ENCODE measurements around the gene SLC5A2.
"Not testable (repeated sequence)": the region's sequence is repeated elsewhere in the genome, so short reads cannot be mapped to it uniquely, and the experiment has no call there.

The SLC5A2 gene

GRCh38 chr16:31477220-31478216 lies 5.4 kb upstream of the SLC5A2 start:
- DNase-seq = peak; percentile 57 to 58

DNA sequence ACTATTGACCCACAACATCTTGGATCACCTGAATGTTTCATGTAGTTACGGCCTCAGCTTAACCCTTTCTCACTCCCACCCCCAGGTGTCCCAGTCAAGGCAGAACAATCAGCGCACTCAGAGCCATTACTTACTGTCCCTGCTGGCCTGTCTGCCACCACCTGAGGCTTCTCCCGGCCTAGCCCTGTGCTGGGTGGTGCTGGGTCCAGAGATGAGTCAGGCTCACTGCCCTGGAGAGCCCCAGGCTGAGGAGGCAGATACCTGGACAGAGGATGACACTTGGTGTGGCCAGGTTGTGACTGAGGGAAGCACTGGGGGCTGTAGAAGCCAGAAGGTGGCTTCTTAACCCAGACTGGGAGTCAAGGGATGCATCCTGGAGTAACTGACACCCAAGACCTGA lies 4.0 kb upstream of the SLC5A2 start:
- no peak for DNase-seq

DNA sequence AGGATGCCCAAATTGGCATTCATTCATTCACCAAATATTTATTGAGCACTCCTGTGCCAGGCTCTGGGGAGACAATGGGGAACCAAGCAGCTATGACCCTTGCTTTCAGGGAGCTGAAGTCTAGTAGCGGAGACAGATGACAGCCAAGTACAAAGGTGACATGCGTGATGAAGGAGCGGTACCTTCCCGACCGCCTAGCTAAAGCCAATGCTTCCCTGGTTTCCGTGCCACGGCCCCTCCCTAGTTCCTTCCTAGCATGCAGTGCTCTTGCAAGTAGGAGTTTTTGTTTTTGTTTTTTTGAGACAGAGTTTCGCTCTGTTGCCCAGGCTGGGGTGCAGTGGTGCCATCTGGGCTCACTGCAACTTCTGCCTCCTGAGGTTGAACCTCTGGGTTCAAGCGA lies 3.2 kb upstream of the SLC5A2 start:
- DNase-seq = no peak

GRCh38 chr16:31480851-31481536 lies 1.9 kb upstream of the SLC5A2 start:
- no peak for DNase-seq

GRCh38 chr16:31484048-31484447 lies 1.1 kb downstream of the SLC5A2 start:
- DNase-seq = not testable (repeated sequence)

DNA sequence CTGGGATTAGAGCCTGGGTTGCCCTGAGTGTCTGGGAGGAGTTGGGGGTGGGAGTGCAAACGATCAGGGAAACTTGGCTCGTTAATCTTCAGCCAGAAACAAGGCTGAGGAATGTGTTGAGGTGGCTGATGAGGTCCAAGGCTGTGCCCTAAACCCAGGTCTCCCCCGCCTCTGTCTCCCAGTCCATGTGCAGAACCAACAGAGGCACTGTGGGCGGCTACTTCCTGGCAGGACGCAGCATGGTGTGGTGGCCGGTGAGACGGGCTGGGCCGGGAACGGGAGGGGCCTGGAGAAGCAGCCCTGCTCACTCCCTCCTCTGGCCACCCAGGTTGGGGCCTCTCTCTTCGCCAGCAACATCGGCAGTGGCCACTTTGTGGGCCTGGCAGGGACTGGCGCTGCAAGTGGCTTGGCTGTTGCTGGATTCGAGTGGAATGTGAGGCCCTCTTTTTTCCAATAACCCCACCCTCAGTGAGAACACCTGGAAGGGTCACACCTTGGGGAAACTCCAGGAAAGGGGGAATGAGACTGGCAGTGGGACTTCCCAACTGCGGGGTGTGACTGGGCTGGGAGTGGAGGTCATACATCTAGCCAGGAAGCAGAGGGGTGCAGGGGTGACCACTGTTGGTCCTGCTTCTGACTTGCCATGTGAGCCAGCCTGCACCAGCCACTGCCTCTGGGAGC lies 1.7 kb downstream of the SLC5A2 start:
- no peak for DNase-seq

- DNase-seq = no peak
Observed at GRCh38 chr16:31485571-31485970, 2.6 kb downstream of the SLC5A2 start.

- DNase-seq = no peak
Observed at GRCh38 chr16:31486045-31486444, 3.1 kb downstream of the SLC5A2 start.

GRCh38 chr16:31487071-31487719 lies 4.3 kb downstream of the SLC5A2 start:
- no peak for DNase-seq

DNA sequence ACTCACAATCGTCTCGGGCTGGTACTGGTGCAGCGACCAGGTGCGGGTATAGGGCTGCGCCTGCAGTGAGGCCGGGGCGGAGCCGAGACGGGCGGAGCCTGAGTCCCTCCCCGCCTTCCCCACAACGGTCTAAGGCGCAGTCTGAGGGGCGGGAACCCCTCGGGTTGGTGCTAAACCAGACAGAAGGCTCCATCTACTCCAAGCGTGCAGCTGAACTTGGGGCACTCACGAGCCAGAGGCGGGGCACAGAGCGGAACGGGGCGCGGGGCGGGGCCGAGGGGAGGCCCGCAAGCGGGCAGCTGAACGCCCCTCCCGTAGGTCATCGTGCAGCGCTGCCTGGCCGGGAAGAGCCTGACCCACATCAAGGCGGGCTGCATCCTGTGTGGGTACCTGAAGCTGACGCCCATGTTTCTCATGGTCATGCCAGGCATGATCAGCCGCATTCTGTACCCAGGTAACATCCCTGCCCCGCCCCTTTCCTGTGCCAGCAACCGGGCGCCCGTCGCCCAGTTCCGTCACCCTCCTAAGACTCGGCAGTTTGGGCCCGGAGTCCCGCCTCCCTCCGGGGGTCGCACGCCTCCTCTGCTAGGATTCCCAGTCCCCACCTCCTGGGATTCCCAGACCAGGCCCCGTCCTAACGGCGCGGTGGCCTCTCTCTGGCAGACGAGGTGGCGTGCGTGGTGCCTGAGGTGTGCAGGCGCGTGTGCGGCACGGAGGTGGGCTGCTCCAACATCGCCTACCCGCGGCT lies 5.0 kb downstream of the SLC5A2 start:
- peak; percentile 69 to 76 for DNase-seq

- no peak for DNase-seq
Observed at GRCh38 chr16:31488468-31489297, 5.8 kb downstream of the SLC5A2 start.

DNA sequence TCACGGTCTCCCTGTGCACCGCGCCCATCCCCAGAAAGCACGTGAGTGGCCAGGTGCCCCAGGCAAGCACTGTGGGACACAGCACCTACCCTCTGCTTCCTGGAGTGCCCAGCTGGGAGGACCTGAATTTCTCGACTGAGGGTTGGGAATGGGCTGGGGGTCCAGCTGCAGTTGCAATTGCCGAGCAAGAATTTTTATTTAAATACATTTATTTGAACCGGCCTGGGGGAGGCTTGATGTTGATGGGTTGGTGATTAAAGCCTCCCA lies 6.3 kb downstream of the SLC5A2 start:
- no peak for DNase-seq

DNA sequence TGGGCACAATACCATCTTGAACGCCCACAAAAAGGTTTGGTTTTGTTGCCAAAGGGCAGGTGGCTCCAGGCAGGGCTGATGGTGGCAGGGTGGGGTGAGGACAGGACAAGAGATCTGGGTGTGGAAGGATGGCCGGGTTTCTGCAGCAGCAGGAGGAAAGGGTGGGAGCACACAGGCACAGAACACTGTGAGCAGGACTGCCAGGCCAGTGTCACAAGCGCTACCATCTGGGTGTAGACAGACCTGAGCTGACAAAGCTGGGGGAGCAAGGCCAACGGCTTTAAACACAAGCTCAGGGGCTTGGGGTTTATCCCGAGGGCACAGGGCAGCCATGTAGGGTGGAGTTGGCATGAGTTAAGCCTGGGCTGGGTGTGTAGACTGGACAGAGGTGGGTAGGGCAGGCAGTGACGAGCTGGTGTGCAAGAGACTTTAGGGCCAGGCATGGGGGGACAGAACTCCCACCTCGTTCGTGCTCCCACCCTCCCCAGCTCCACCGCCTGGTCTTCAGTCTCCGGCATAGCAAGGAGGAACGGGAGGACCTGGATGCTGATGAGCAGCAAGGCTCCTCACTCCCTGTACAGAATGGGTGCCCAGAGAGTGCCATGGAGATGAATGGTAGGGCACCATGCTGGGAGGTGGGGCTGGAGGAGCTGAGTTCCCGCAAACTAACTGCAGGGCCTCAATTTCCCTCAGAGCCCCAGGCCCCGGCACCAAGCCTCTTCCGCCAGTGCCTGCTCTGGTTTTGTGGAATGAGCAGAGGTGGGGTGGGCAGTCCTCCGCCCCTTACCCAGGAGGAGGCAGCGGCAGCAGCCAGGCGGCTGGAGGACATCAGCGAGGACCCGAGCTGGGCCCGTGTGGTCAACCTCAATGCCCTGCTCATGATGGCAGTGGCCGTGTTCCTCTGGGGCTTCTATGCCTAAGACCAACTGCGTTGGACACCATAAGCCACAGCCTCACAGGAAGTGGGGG lies 7.0 kb downstream of the SLC5A2 start:
- DNase-seq = no peak

- DNase-seq = no peak
Observed at GRCh38 chr16:31491778-31492418, 9.0 kb downstream of the SLC5A2 start.

- DNase-seq = no peak
Observed at GRCh38 chr16:31493506-31494125, 10.7 kb downstream of the SLC5A2 start.

GRCh38 chr16:31496670-31497069 lies 13.7 kb downstream of the SLC5A2 start:
- no peak for DNase-seq

GRCh38 chr16:31498493-31498892 lies 15.6 kb downstream of the SLC5A2 start:
- DNase-seq = no peak

DNA sequence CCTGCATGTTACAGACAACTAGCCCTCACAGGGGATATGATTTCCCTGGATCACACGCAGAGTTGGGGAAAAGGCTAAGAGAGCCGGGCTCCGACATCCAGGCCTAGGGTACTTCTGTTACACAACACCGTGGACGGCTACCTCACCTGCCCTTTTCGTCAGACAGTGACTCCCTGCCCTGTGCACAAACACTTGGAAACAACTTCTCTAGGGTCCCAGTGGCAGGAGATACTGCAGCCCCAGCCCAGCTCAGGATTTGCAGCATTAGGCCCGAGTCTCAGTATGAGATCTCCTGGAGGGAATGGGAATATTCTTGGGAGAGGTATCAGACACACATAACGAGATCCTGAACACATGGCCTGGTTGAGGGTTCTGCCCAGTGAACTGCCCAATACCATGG lies 17.0 kb downstream of the SLC5A2 start:
- DNase-seq = no peak
